ENCODE data around the gene OR7A17. TPM values are rescaled to one million over a fixed set of nuclear protein-coding genes. Genes with fewer than 3 reads are reported as not detected.

The OR7A17 gene
- total RNA-seq, 2 experiments from 2014 or later, result not detected

DNA sequence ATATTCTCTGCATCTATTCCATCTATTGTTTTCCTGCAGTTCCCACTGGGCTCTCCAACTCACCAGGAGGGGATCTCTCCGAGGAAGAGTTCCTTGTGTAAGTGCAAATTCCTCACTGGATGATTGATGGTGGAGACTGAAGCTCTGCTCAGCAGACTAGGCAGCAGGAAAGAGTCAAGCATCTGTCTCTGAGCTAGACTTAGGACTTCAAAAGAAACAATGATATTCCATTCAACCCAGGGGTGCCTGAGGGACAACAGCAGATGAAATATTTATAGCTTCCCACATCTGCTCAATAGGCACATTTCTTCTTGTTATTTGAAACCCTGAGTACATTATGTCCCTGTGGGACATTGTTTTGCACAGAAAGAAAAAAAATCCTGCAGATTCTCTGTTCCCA is 50.9 kb downstream of the OR7A17 start, which contains the start of the genes OR7A5 and OR7C1:
TSS of gene OR7A5 (minus strand) at position 175 of the 400 bp plus-strand sequence. CDS start 6,944 bp downstream, outside the sequence.
TSS of gene OR7C1 (minus strand) at position 175 of the 400 bp plus-strand sequence. CDS start 35,049 bp downstream, outside the sequence.
- Mint-ChIP-seq H3K4me3 (no peak within 1 kb of the TSS), H3K9me3 (no peaks in the 10 kb centered on the region), H3K4me1 (ENCODE audit: low read depth) (no peaks in the 10 kb centered on the region), H3K27me3 (peaks cover 21% of the 10 kb centered on the region), H3K36me3 (ENCODE audit: low read depth) (no peaks in the 10 kb centered on the region), H3K27ac (no peak within 1 kb of the TSS)
- ChIA-PET CTCF (no interaction called here), POLR2A (no interaction called here)
- no peaks in the 10 kb centered on the region for H3K9me3 ChIP-seq (ENCODE audit: control insufficient read depth in 1 of 2, insufficient read depth in 1 of 2, low read length in 2 of 2)
- TF ChIP-seq, protein P1, sequence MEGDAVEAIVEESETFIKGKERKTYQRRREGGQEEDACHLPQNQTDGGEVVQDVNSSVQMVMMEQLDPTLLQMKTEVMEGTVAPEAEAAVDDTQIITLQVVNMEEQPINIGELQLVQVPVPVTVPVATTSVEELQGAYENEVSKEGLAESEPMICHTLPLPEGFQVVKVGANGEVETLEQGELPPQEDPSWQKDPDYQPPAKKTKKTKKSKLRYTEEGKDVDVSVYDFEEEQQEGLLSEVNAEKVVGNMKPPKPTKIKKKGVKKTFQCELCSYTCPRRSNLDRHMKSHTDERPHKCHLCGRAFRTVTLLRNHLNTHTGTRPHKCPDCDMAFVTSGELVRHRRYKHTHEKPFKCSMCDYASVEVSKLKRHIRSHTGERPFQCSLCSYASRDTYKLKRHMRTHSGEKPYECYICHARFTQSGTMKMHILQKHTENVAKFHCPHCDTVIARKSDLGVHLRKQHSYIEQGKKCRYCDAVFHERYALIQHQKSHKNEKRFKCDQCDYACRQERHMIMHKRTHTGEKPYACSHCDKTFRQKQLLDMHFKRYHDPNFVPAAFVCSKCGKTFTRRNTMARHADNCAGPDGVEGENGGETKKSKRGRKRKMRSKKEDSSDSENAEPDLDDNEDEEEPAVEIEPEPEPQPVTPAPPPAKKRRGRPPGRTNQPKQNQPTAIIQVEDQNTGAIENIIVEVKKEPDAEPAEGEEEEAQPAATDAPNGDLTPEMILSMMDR (IDR thresholded peaks at IDR 0.05), result no peak
- H3K4me1 ChIP-seq (ENCODE audit: insufficient read depth, low read length), result no peaks in the 10 kb centered on the region
- H3K27me3 ChIP-seq (ENCODE audit: control insufficient read depth in 1 of 2, insufficient read depth in 2 of 2, low read length in 2 of 2), result peaks cover 0 to 10% of the 10 kb centered on the region in 2 experiments
- H3K36me3 ChIP-seq (ENCODE audit: insufficient read depth, low read length), result no peaks in the 10 kb centered on the region
- H3K27ac ChIP-seq (ENCODE audit: low read depth in 1 of 2, low read length in 2 of 2), result no peak within 1 kb of the TSS
- ATAC-seq (ENCODE audit: poor library complexity) (no peak), DNase-seq (no peak)
- intact Hi-C loops (cut with DNase I, micrococcal nuclease), result no loop called here
- H3K4me3 ChIP-seq (ENCODE audit: low read length), result no peak within 1 kb of the TSS

DNA sequence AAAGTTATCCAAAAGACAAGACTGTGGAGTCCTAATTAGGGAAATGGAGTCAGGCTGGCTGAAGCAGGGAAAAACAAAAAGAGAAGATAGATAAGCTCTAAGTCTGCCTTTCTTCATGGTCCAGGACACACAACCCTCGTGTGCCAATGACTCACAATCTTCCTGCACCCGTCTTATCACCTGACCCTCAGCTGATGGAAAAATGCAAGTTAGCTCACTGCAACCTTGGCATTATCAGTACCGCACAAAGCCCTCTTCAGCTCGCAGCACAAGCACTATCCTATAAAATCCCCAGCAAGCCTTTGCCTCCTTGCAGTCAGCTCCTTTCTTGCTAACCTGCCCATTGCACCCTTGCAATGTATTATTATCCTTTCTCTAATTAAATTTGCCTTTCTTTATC is 55.2 kb downstream of the OR7A17 start:
- no peak for ATAC-seq (ENCODE audit: poor library complexity)
- Mint-ChIP-seq H3K4me1 (ENCODE audit: low read depth) (no peaks in the 10 kb centered on the region), H3K9me3 (no peaks in the 10 kb centered on the region), H3K27ac (no peak overlapping the region), H3K4me3 (no peak overlapping the region), H3K27me3 (peaks cover 38% of the 10 kb centered on the region), H3K36me3 (ENCODE audit: low read depth) (no peaks in the 10 kb centered on the region)
- no peak for DNase-seq
- no peaks in the 10 kb centered on the region for H3K4me1 ChIP-seq (ENCODE audit: insufficient read depth, low read length)
- TF ChIP-seq, protein P1 (IDR thresholded peaks at IDR 0.05), result no peak
- intact Hi-C loops (cut with DNase I, micrococcal nuclease), result no loop called here
- peaks cover 0 to 8% of the 10 kb centered on the region in 2 experiments for H3K27me3 ChIP-seq (ENCODE audit: control insufficient read depth in 1 of 2, insufficient read depth in 2 of 2, low read length in 2 of 2)
- no peaks in the 10 kb centered on the region for H3K9me3 ChIP-seq (ENCODE audit: control insufficient read depth in 1 of 2, insufficient read depth in 1 of 2, low read length in 2 of 2)
- no peak overlapping the region for H3K4me3 ChIP-seq (ENCODE audit: low read length)
- POLR2A ChIA-PET, result no interaction called here
- no peak overlapping the region for H3K27ac ChIP-seq (ENCODE audit: low read depth in 1 of 2, low read length in 2 of 2)
- CTCF ChIA-PET, result no interaction called here
- H3K36me3 ChIP-seq (ENCODE audit: insufficient read depth, low read length), result no peaks in the 10 kb centered on the region

Other genes with a start within 250 kb of the OR7A17 start
- gene ADGRE3, start 211.3 kb downstream of the OR7A17 start, total RNA-seq, result not detected
- 10 to 100 TPM; 15.5 to 17.6 TPM for gene ZNF333, start 196.1 kb downstream of the OR7A17 start, total RNA-seq
- gene ADGRE2, start 107.6 kb downstream of the OR7A17 start, total RNA-seq, result 1 to 10 TPM; 3.0 to 3.8 TPM
- gene OR7A5, start 50.9 kb downstream of the OR7A17 start, total RNA-seq, result not detected
- gene OR7C1, start 50.9 kb downstream of the OR7A17 start, total RNA-seq, result not detected
- gene OR7A10, start 37.2 kb downstream of the OR7A17 start, total RNA-seq, result not detected
- gene OR7C2, start 55.4 kb upstream of the OR7A17 start, total RNA-seq, result not detected
- not detected for gene SLC1A6, start 93.7 kb upstream of the OR7A17 start, total RNA-seq
- not detected for gene CASP14, start 163.3 kb upstream of the OR7A17 start, total RNA-seq
- gene OR1I1, start 196.1 kb upstream of the OR7A17 start, total RNA-seq, result not detected
- under 1 TPM in 1 of 2 experiments, not detected in 1; 0.22 TPM for gene SYDE1, start 221.3 kb upstream of the OR7A17 start, total RNA-seq

Data from CD4-positive, alpha-beta T cell (primary cell).